Lower leg skin (tissue), 4 donors: ENCODE data around the gene CEBPA. TPM values are rescaled to one million over a fixed set of nuclear protein-coding genes. Genes with fewer than 3 reads are reported as not detected.

Experiments used
- DNase-seq, 2 donors: peaks; one replicate each; pipeline ENCODE4 v3.0.0-alpha.2; 2019; ENCODE audit warnings: low spot score in 2 of 2
- H3K4me3 ChIP-seq: fragments of 200-600 bp; sonication (generic); 2 replicates; pipeline ENCODE4 v1.5.1; 2017; ENCODE audit warnings: mild to moderate bottlenecking, low read depth; ENCODE audit not compliant: poor library complexity, severe bottlenecking
- POLR2A ChIP-seq, 2 donors: fragments of 450-650 bp; IDR thresholded peaks; one replicate each; pipeline ENCODE4 v1.6.1; 2016 to 2017; ENCODE audit warnings: antibody characterized with exemption in 2 of 2, mild to moderate bottlenecking in 1 of 2, moderate library complexity in 1 of 2
- WGBS, 2 donors: methylation state at CpG; one replicate each; pipeline ENCODE4 v1.1.5; 2018; 5-methylcytosine and 5-hydroxymethylcytosine counted together
- intact Hi-C: fragments of 100-400 bp; cut with DNase I; formaldehyde crosslinking; loops from one replicate; pipeline ENCODE4 v1.15.0; 2023; ENCODE audit warnings: low total_unique reads
- total RNA-seq, 4 donors: library from RNA; depleted of rRNA; stranded (reverse); fragments of >200 nt; gene quantifications; one replicate each; pipeline ENCODE4 v1.1.0, GENCODE V29; 2016
- TF ChIP-seq, protein P1 (sequence below), 3 donors: fragments of 450-650 bp; IDR thresholded peaks; one replicate each; pipeline ENCODE4 v1.5.1; 2016; ENCODE audit warnings: antibody characterized with exemption in 3 of 3, mild to moderate bottlenecking in 3 of 3, moderate library complexity in 2 of 3

Gene CEBPA
- total RNA-seq, 4 donors from 2014 or later: 228 to 297 (median 255) TPM

DNA sequence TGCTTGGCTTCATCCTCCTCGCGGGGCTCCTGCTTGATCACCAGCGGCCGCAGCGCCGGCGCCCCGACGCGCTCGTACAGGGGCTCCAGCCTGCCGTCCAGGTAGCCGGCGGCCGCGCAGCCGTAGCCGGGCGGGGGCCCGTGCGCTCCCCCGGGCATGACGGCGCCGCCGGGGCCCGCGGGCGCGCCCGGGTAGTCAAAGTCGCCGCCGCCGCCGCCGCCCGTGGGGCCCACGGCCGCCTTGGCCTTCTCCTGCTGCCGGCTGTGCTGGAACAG, 497 bp downstream of the CEBPA start:
- H3K4me3 ChIP-seq: peak overlapping the region; percentile 39
- 0% methylated on average over 8 of the region's 41 CpGs; no CpG with 5 or more reads in 1 of the 2 donors for WGBS, 2 donors
- TF ChIP-seq, protein P1, sequence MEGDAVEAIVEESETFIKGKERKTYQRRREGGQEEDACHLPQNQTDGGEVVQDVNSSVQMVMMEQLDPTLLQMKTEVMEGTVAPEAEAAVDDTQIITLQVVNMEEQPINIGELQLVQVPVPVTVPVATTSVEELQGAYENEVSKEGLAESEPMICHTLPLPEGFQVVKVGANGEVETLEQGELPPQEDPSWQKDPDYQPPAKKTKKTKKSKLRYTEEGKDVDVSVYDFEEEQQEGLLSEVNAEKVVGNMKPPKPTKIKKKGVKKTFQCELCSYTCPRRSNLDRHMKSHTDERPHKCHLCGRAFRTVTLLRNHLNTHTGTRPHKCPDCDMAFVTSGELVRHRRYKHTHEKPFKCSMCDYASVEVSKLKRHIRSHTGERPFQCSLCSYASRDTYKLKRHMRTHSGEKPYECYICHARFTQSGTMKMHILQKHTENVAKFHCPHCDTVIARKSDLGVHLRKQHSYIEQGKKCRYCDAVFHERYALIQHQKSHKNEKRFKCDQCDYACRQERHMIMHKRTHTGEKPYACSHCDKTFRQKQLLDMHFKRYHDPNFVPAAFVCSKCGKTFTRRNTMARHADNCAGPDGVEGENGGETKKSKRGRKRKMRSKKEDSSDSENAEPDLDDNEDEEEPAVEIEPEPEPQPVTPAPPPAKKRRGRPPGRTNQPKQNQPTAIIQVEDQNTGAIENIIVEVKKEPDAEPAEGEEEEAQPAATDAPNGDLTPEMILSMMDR (IDR thresholded peaks at IDR 0.05): no peak
- no peak for TF ChIP-seq POLR2A (IDR thresholded peaks at IDR 0.05)
- intact Hi-C loops: loop anchor here (2.0 to 10.0 kb wide), 2 partner anchors 67 to 73 kb away; no protein-coding TSS in a partner anchor
- DNase-seq: no peak

DNA sequence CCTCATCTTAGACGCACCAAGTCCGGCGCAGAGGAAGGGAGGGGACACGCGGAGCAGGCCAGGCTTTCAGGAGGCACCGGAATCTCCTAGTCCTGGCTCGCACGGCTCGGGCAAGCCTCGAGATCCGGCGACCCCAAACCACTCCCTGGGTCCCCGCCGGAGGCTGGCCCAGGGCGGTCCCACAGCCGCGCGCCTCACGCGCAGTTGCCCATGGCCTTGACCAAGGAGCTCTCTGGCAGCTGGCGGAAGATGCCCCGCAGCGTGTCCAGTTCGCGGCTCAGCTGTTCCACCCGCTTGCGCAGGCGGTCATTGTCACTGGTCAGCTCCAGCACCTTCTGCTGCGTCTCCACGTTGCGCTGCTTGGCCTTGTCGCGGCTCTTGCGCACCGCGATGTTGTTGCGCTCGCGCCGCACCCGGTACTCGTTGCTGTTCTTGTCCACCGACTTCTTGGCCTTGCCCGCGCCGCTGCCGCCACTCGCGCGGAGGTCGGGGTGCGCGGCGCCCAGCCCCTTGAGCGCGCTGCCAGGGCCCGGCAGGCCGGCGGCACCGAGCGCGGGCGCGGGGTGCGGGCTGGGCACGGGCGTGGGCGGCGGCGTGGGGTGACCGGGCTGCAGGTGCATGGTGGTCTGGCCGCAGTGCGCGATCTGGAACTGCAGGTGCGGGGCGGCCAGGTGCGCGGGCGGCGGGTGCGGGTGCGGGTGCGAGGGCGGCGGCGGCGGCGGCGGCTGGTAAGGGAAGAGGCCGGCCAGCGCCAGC, 1.0 kb downstream of the CEBPA start:
- intact Hi-C loops: loop anchor here (10.0 kb wide), 1 partner anchor 67 kb away; no protein-coding TSS in a partner anchor

DNA sequence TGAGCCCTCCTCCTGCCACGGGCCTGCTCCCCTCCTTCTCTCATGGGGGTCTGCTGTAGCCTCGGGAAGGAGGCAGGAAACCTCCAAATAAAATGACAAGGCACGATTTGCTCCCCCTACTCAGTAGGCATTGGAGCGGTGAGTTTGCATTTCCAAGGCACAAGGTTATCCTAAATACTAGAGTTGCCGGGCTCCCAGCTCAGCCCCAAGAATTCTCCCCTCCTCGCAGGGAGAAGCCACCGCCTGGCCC, 1.5 kb downstream of the CEBPA start:
- no peak for TF ChIP-seq POLR2A (IDR thresholded peaks at IDR 0.05)
- TF ChIP-seq, protein P1 (IDR thresholded peaks at IDR 0.05): no peak
- WGBS, 2 donors: 1 to 16% methylated on average over 7 of the region's 7 CpGs
- peak overlapping the region; percentile 39 for H3K4me3 ChIP-seq
- intact Hi-C loops: loop anchor here (10.0 kb wide), 1 partner anchor 66 kb away; no protein-coding TSS in a partner anchor
- peak in 1 of 2 donors; percentile 88 for DNase-seq

More for the DNA sequence above, 1.0 kb downstream of the CEBPA start:
- H3K4me3 ChIP-seq: peak overlapping the region; percentile 39
- peak in 1 of 2 donors; percentile 87 for DNase-seq
- 1 to 3% methylated on average over 32 to 63 of the region's 91 CpGs for WGBS, 2 donors
- TF ChIP-seq, protein P1 (IDR thresholded peaks at IDR 0.05): no peak
- TF ChIP-seq POLR2A (IDR thresholded peaks at IDR 0.05): no peak

DNA sequence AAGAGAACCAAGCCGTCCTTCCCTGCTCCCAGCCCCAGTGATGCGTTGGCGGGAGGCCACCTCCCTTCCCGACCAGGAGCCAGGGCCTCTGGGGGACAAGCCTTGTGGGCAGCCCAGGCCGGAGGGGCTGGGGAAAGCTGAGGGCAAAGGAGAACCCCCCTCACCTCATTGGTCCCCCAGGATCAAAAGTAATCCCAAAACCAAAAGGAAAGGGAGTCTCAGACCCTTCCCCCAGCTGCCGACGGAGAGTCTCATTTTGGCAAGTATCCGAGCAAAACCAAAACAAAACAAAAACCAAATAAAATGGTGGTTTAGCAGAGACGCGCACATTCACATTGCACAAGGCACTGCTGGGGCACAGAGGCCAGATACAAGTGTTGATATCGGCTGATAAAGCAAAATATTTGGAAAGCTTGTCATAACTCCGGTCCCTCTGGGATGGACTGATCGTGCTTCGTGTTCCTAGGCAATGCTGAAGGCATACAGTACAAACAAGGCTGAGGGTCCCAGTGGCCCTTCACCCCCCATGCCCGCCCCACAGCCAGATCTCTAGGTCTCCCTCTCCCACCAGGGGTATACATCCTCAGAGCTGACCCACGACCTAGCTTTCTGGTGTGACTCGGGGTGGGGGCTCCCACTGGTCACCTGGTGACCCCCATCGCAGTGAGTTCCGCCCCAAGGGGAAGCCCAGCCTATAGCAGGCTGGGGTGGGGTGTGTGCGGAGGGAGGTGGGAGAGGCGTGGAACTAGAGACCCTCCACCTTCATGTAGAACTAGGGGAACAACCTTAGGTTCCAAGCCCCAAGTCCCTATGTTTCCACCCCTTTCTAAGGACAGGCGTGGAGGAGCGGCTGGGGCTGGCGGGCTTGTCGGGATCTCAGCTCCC, 2.1 kb downstream of the CEBPA start:
- peak overlapping the region; percentile 39 for H3K4me3 ChIP-seq
- DNase-seq: no peak
- TF ChIP-seq, protein P1 (IDR thresholded peaks at IDR 0.05): no peak
- TF ChIP-seq POLR2A (IDR thresholded peaks at IDR 0.05): no peak
- 31% methylated on average over 23 to 25 of the region's 25 CpGs for WGBS, 2 donors
- intact Hi-C loops: loop anchor here (10.0 kb wide), 1 partner anchor 65 kb away; no protein-coding TSS in a partner anchor

DNA sequence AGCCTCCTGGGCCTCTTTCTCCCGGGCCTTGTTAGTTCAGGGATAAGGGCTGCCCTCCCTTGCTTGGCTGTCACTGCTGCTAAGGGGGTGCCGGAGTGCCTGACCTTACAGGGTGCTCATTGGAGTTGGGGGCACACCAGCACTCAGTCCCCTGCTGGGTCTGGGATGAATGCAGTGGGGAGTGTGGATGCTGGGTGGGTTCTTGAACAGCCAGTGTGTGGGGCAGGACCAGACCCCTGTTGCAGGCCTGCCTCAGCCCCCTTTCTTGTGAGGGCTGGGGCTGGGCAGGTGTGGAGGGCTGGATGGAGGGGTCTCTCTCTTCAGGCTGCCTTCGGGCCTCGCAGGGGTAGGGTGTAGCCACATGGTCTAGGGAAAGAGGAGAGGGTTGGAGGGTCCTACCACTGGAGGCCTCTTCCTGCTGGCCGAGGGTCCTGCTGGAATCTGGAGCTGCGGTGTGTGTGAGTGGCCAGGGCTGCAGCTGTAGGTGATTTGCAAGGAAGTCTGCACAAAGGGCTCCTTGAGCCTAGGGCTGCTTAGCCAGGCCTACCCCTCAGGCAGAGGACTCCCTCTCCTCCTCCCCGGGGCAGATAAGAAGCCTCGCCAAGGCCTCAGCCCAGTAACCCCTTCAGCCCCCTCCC, 3.2 kb downstream of the CEBPA start:
- no peak for DNase-seq
- H3K4me3 ChIP-seq: no peak overlapping the region
- TF ChIP-seq, protein P1 (IDR thresholded peaks at IDR 0.05): no peak
- no peak for TF ChIP-seq POLR2A (IDR thresholded peaks at IDR 0.05)
- WGBS, 2 donors: 62 to 65% methylated on average over 8 of the region's 8 CpGs
- intact Hi-C loops: no loop called here
